Panc1 (cell line): ENCODE measurements around the gene HAPLN1. TPM values are rescaled to one million over a fixed set of nuclear protein-coding genes. Genes with fewer than 3 reads are reported as not detected.

Source experiments
- ATAC-seq: fragments of 200-7000 bp; cut with Tn5 transposase; 2 replicates; pipeline ENCODE4 v1.9.1; 2020; ENCODE audit warnings: mild to moderate bottlenecking, moderate library complexity
- BruUV-seq: library from RNA; stranded (reverse); fragments of 400-500 nt; replicated peaks from 2 replicates; lab custom pipeline; 2021; lab: Mats Ljungman, UMichigan
- CTCF ChIA-PET: fragments of 300-600 bp; sonication (Branson Sonifier 250); formaldehyde crosslinking; loops from one replicate; lab custom pipeline; 2022; ENCODE audit warnings: antibody characterized with exemption; lab: Charles Lee
- POLR2A ChIA-PET: fragments of 300-600 bp; sonication (Branson Sonifier 250); formaldehyde crosslinking; loops from one replicate; lab custom pipeline; 2022; ENCODE audit warnings: antibody characterized with exemption; lab: Charles Lee
- DNase-seq: peaks from one replicate; pipeline ENCODE4 v3.0.0-alpha.2; 2010; ENCODE audit warnings: low read depth, low spot score
- H3K27ac ChIP-seq: 2 replicates; pipeline ENCODE4 v1.5.1; 2011; ENCODE audit warnings: mild to moderate bottlenecking, low read length, inconsistent platforms
- H3K27me3 ChIP-seq: fragments of 200-500 bp; sonication (Bioruptor generic); 2 replicates; pipeline ENCODE4 v1.6.0; 2014; ENCODE audit warnings: low read length, inconsistent platforms; ENCODE audit not compliant: control insufficient read depth, insufficient read depth
- H3K36me3 ChIP-seq: fragments of 200-500 bp; sonication (Bioruptor generic); 2 replicates; pipeline ENCODE4 v1.5.1; 2014; ENCODE audit warnings: inconsistent platforms, mild to moderate bottlenecking, low read length, moderate library complexity; ENCODE audit not compliant: control insufficient read depth, insufficient read depth
- H3K4me1 ChIP-seq: 2 replicates; pipeline ENCODE4 v1.5.1; 2011; ENCODE audit warnings: inconsistent platforms, mild to moderate bottlenecking, low read length, moderate library complexity; ENCODE audit not compliant: control insufficient read depth, insufficient read depth
- H3K4me3 ChIP-seq, 2 experiments: 2 replicates each; pipeline ENCODE4 v1.5.1; 2011 to 2012; ENCODE audit warnings: low read depth in 2 of 2, low read length in 2 of 2, mild to moderate bottlenecking in 2 of 2, inconsistent platforms in 1 of 2, moderate library complexity in 1 of 2
- H3K9me3 ChIP-seq: fragments of 200-500 bp; sonication (Bioruptor generic); 2 replicates; pipeline ENCODE4 v1.5.1; 2014; ENCODE audit warnings: low read depth, mild to moderate bottlenecking, inconsistent platforms, low read length, moderate library complexity; ENCODE audit not compliant: control insufficient read depth, insufficient read depth
- CTCF ChIP-seq: fragments of 450-650 bp; IDR thresholded peaks from 2 replicates; pipeline ENCODE4 v1.5.1; 2017; ENCODE audit warnings: mild to moderate bottlenecking
- POLR2AphosphoS5 ChIP-seq: IDR thresholded peaks from 2 replicates; pipeline ENCODE4 v1.6.1; 2012; ENCODE audit warnings: mild to moderate bottlenecking, low read depth, low read length, moderate library complexity
- REST ChIP-seq, 2 experiments: IDR thresholded peaks; 2 replicates each; pipeline ENCODE4 v1.6.1; 2011 to 2012; ENCODE audit warnings: low read depth in 2 of 2, control low read depth in 1 of 2, low read length in 1 of 2, mild to moderate bottlenecking in 1 of 2, moderate library complexity in 1 of 2; ENCODE audit not compliant: insufficient read depth in 1 of 2
- SIN3A ChIP-seq: IDR thresholded peaks from 2 replicates; pipeline ENCODE4 v1.6.1; 2012; ENCODE audit warnings: low read depth, mild to moderate bottlenecking, low read length, moderate library complexity, borderline replicate concordance; ENCODE audit not compliant: insufficient read depth
- TCF7L2 ChIP-seq: IDR thresholded peaks from 2 replicates; pipeline ENCODE4 v1.6.1; 2011; ENCODE audit warnings: mild to moderate bottlenecking, low read depth, low read length, inconsistent platforms
- in situ Hi-C: cut with HindIII; loops from 2 replicates; pipeline ENCODE4 v1.10.0; 2016; ENCODE audit warnings: low sequenced_read_pairs, low pct_unique_long_range_greater_than_20kb
- intact Hi-C: fragments of 100-400 bp; cut with micrococcal nuclease; formaldehyde crosslinking; loops from one replicate; pipeline ENCODE4 v1.10.0; 2022; ENCODE audit not compliant: unreplicated experiment
- total RNA-seq: library from RNA; stranded (reverse); gene quantifications from one replicate; pipeline ENCODE4 v1.2.1, GENCODE V29; 2021; ENCODE audit not compliant: unreplicated experiment

The HAPLN1 gene
- total RNA-seq, 1 experiment from 2014 or later, result 0.13 TPM

- no peak overlapping the region for H3K4me3 ChIP-seq
- ChIA-PET CTCF (no interaction called here), POLR2A (no interaction called here)
- H3K36me3 ChIP-seq, result no peaks in the 10 kb centered on the region
- DNase-seq, result no peak
- H3K27ac ChIP-seq, result no peak overlapping the region
- BruUV-seq, result no TSS peak
- in situ Hi-C loops (no loop called here), intact Hi-C loops (no loop called here)
- no peak for ATAC-seq
- H3K27me3 ChIP-seq, result no peaks in the 10 kb centered on the region
- TF ChIP-seq TCF7L2, result no peak
- TF ChIP-seq POLR2AphosphoS5, result no peak
- TF ChIP-seq SIN3A, result no peak
- TF ChIP-seq CTCF, result no peak
- TF ChIP-seq REST (IDR thresholded peaks at IDR 0.05; ENCODE audit: insufficient read depth in 1 of 2, low read depth in 2 of 2, low read length in 1 of 2), result no peak
- H3K9me3 ChIP-seq, result no peaks in the 10 kb centered on the region
- no peaks in the 10 kb centered on the region for H3K4me1 ChIP-seq
Observed at GRCh38 chr5:83644301-83644700, 76.4 kb downstream of the HAPLN1 start.

- ChIA-PET CTCF (no interaction called here), POLR2A (no interaction called here)
- ATAC-seq (no peak), DNase-seq (no peak)
- Histone ChIP-seq H3K27ac (no peak overlapping the region), H3K27me3 (no peaks in the 10 kb centered on the region), H3K4me3 (no peak overlapping the region), H3K4me1 (no peaks in the 10 kb centered on the region), H3K36me3 (no peaks in the 10 kb centered on the region), H3K9me3 (no peaks in the 10 kb centered on the region)
- TF ChIP-seq POLR2AphosphoS5 (no peak), SIN3A (no peak), REST (IDR thresholded peaks at IDR 0.05; ENCODE audit: insufficient read depth in 1 of 2, low read depth in 2 of 2, low read length in 1 of 2) (no peak), CTCF (no peak), TCF7L2 (no peak)
- intact Hi-C loops (no loop called here), in situ Hi-C loops (no loop called here)
- BruUV-seq, result no TSS peak
Observed at GRCh38 chr5:83641946-83642345, 78.7 kb downstream of the HAPLN1 start.
